ENCODE measurements around the gene CXADR.

DNA sequence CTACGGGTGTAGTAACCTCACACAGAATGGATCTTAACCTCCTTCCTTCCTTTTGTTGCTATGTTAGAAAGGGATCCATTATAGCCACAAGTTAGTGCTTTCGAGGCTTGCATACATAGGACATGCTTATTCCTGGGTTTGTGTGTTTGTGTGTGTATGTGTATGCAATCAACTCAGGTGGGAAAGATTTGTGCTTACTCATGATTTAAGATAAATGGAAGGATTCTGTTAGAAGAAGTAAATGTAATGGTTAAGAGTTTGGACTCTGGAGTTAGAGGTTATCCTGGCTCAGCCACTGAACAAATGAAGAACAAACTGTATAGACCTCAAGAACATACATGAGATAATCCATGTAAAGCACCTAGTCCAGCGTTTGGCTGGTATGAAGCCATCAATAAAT, 71.1 kb downstream of the CXADR start:
- TF ChIP-seq, protein P1, sequence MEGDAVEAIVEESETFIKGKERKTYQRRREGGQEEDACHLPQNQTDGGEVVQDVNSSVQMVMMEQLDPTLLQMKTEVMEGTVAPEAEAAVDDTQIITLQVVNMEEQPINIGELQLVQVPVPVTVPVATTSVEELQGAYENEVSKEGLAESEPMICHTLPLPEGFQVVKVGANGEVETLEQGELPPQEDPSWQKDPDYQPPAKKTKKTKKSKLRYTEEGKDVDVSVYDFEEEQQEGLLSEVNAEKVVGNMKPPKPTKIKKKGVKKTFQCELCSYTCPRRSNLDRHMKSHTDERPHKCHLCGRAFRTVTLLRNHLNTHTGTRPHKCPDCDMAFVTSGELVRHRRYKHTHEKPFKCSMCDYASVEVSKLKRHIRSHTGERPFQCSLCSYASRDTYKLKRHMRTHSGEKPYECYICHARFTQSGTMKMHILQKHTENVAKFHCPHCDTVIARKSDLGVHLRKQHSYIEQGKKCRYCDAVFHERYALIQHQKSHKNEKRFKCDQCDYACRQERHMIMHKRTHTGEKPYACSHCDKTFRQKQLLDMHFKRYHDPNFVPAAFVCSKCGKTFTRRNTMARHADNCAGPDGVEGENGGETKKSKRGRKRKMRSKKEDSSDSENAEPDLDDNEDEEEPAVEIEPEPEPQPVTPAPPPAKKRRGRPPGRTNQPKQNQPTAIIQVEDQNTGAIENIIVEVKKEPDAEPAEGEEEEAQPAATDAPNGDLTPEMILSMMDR (IDR thresholded peaks at IDR 0.05; ENCODE audit: low read depth, low read length, missing input control): no peak
- TF ChIP-seq, protein P2, sequence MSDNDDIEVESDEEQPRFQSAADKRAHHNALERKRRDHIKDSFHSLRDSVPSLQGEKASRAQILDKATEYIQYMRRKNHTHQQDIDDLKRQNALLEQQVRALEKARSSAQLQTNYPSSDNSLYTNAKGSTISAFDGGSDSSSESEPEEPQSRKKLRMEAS (IDR thresholded peaks at IDR 0.05): no peak
- TF ChIP-seq, protein P3, sequence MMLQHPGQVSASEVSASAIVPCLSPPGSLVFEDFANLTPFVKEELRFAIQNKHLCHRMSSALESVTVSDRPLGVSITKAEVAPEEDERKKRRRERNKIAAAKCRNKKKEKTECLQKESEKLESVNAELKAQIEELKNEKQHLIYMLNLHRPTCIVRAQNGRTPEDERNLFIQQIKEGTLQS (IDR thresholded peaks at IDR 0.05): no peak
- TF ChIP-seq TAF1 (conservative IDR thresholded peaks at IDR 0.05): no peak
- TF ChIP-seq HNF4A (conservative IDR thresholded peaks at IDR 0.05): no peak
- no peak for TF ChIP-seq FOXA1 (IDR thresholded peaks at IDR 0.05)
- TF ChIP-seq RAD21 (IDR thresholded peaks at IDR 0.05): no peak
- TF ChIP-seq JUND (IDR thresholded peaks at IDR 0.05): no peak
- TF ChIP-seq, protein P4, sequence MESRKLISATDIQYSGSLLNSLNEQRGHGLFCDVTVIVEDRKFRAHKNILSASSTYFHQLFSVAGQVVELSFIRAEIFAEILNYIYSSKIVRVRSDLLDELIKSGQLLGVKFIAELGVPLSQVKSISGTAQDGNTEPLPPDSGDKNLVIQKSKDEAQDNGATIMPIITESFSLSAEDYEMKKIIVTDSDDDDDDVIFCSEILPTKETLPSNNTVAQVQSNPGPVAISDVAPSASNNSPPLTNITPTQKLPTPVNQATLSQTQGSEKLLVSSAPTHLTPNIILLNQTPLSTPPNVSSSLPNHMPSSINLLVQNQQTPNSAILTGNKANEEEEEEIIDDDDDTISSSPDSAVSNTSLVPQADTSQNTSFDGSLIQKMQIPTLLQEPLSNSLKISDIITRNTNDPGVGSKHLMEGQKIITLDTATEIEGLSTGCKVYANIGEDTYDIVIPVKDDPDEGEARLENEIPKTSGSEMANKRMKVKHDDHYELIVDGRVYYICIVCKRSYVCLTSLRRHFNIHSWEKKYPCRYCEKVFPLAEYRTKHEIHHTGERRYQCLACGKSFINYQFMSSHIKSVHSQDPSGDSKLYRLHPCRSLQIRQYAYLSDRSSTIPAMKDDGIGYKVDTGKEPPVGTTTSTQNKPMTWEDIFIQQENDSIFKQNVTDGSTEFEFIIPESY (IDR thresholded peaks at IDR 0.05): no peak
- TF ChIP-seq SP1 (IDR thresholded peaks at IDR 0.05): no peak
- TF ChIP-seq, protein P5, sequence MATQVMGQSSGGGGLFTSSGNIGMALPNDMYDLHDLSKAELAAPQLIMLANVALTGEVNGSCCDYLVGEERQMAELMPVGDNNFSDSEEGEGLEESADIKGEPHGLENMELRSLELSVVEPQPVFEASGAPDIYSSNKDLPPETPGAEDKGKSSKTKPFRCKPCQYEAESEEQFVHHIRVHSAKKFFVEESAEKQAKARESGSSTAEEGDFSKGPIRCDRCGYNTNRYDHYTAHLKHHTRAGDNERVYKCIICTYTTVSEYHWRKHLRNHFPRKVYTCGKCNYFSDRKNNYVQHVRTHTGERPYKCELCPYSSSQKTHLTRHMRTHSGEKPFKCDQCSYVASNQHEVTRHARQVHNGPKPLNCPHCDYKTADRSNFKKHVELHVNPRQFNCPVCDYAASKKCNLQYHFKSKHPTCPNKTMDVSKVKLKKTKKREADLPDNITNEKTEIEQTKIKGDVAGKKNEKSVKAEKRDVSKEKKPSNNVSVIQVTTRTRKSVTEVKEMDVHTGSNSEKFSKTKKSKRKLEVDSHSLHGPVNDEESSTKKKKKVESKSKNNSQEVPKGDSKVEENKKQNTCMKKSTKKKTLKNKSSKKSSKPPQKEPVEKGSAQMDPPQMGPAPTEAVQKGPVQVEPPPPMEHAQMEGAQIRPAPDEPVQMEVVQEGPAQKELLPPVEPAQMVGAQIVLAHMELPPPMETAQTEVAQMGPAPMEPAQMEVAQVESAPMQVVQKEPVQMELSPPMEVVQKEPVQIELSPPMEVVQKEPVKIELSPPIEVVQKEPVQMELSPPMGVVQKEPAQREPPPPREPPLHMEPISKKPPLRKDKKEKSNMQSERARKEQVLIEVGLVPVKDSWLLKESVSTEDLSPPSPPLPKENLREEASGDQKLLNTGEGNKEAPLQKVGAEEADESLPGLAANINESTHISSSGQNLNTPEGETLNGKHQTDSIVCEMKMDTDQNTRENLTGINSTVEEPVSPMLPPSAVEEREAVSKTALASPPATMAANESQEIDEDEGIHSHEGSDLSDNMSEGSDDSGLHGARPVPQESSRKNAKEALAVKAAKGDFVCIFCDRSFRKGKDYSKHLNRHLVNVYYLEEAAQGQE (IDR thresholded peaks at IDR 0.05): no peak
